Measurements from ENCODE around the gene TACR1. TPM values are rescaled to one million over a fixed set of nuclear protein-coding genes. Genes with fewer than 3 reads are reported as not detected.

TACR1 gene
- total and polyA plus RNA-seq, 2 of the 8 experiments (the other 6 are each of a cell fraction or from before 2014, with no cell fraction given): 0.09 to 0.37 TPM

GRCh38 chr2:75076088-75076487, 123.2 kb downstream of the TACR1 start:
- Histone ChIP-seq H3K4me1 (replicated peaks in 1 of 4; ENCODE audit: control insufficient read depth in 3 of 4, insufficient read depth in 4 of 4, low read length in 3 of 4) (peaks cover 0 to 3% (median under 1%) of the 10 kb centered on the region in 4 experiments; a peak in 1 of 7 replicates), H3K79me2 (ENCODE audit: control insufficient read depth in 1 of 2, insufficient read depth in 2 of 2, low read length in 2 of 2) (no peaks in the 10 kb centered on the region), H2BK12ac (ENCODE audit: low read depth, low read length) (no peak overlapping the region), H2BK15ac (ENCODE audit: low read length) (no peak overlapping the region), H3K79me1 (ENCODE audit: low read depth, low read length) (no peaks in the 10 kb centered on the region), H2BK120ac (replicated peaks; ENCODE audit: low read depth, low read length) (no peak overlapping the region), H4K91ac (replicated peaks; ENCODE audit: insufficient read length, low read length) (no peak overlapping the region), H3K27me3 (replicated peaks in 1 of 4; ENCODE audit: control insufficient read depth in 3 of 4, extremely low read depth in 1 of 4, insufficient read depth in 3 of 4, low read length in 3 of 4) (no peaks in the 10 kb centered on the region; a peak in 1 of 7 replicates), H2BK5ac (ENCODE audit: low read depth, low read length) (no peak overlapping the region), H2AK5ac (ENCODE audit: low read depth, low read length) (no peak overlapping the region), H3K9me3 (ENCODE audit: insufficient read depth in 2 of 2, low read depth in 1 of 2, low read length in 1 of 2) (no peaks in the 10 kb centered on the region), H2BK20ac (ENCODE audit: low read length) (no peak overlapping the region), H3K14ac (ENCODE audit: insufficient read length) (no peak overlapping the region), H3K9ac (replicated peaks in 1 of 4; ENCODE audit: extremely low read depth in 1 of 4, low read depth in 3 of 4, low read length in 3 of 4) (no peak overlapping the region), H3K4me2 (ENCODE audit: insufficient read depth in 1 of 2, low read depth in 2 of 2, low read length in 2 of 2) (no peak overlapping the region), H3K23ac (ENCODE audit: insufficient read length) (no peak overlapping the region), H4K5ac (ENCODE audit: insufficient read length, low read depth, low read length) (no peak overlapping the region), H2AFZ (ENCODE audit: low read length) (no peak overlapping the region), H4K8ac (ENCODE audit: extremely low read depth, insufficient read depth, low read length) (no peak overlapping the region), H3K56ac (replicated peaks; ENCODE audit: insufficient read length, low read depth, low read length) (no peak overlapping the region), H3K18ac (ENCODE audit: extremely low read depth, low read length) (no peak overlapping the region), H3K4me3 (ENCODE audit: extremely low read depth in 1 of 4, insufficient read depth in 2 of 4, low read depth in 3 of 4, low read length in 4 of 4) (no peak overlapping the region), H3K36me3 (ENCODE audit: control insufficient read depth in 2 of 4, insufficient read depth in 4 of 4, low read length in 3 of 4) (no peaks in the 10 kb centered on the region), H3K27ac (ENCODE audit: low read depth, low read length) (no peak overlapping the region), H3K4ac (replicated peaks; ENCODE audit: insufficient read length, low read depth, low read length) (no peak overlapping the region), H3K23me2 (ENCODE audit: low read depth, low read length) (no peaks in the 10 kb centered on the region), H4K20me1 (replicated peaks in 1 of 2; ENCODE audit: control insufficient read depth in 1 of 2, insufficient read depth in 2 of 2, low read length in 2 of 2) (no peaks in the 10 kb centered on the region)
- WGBS, 2 experiments (ENCODE audit: extremely low coverage in 1 of 2, insufficient coverage in 1 of 2, insufficient read length in 1 of 2, insufficient replicate concordance in 2 of 2, low coverage in 1 of 2, low lambda C conversion rate in 2 of 2, missing lambda C conversion rate in 1 of 2): 86% methylated on average over 2 of the region's 2 CpGs; no CpG with 5 or more reads in 1 of the 2 experiments
- CTCF ChIA-PET (ENCODE audit: partially characterized antibody): interaction anchor here (1.5 to 4.6 kb wide), 3 partner anchors 10 to 24 kb away, joined by 4 to 44 read pairs (median 5); no protein-coding TSS in a partner anchor
- FAIRE-seq: no peak
- DNase-seq (ENCODE audit: low read depth in 1 of 2, low spot score in 2 of 2): no peak
- POLR2A ChIA-PET (ENCODE audit: partially characterized antibody): no interaction called here
- no peak for TF ChIP-seq POU5F1 (IDR thresholded peaks at IDR 0.05; ENCODE audit: low read depth, low read length)
- TF ChIP-seq JUND (IDR thresholded peaks at IDR 0.05; ENCODE audit: low read length): no peak
- TF ChIP-seq E2F6 (IDR thresholded peaks at IDR 0.05): no peak
- no peak for TF ChIP-seq SP2 (IDR thresholded peaks at IDR 0.05; ENCODE audit: low read length)
- no peak for TF ChIP-seq RXRA (IDR thresholded peaks at IDR 0.05; ENCODE audit: insufficient read depth, low read depth, low read length)
- no peak for TF ChIP-seq RBBP5 (IDR thresholded peaks at IDR 0.05; ENCODE audit: borderline replicate concordance, low read depth, low read length)
- TF ChIP-seq EP300 (IDR thresholded peaks at IDR 0.05; ENCODE audit: borderline replicate concordance in 1 of 2, low read depth in 2 of 2, low read length in 2 of 2): no peak
- TF ChIP-seq GABPA (IDR thresholded peaks at IDR 0.05; ENCODE audit: borderline replicate concordance, insufficient read depth, low read length): no peak
- TF ChIP-seq SIN3A (conservative IDR thresholded peaks at IDR 0.05 in 1 of 2, IDR thresholded peaks at IDR 0.05 in 1 of 2; ENCODE audit: low read depth in 1 of 2, low read length in 2 of 2): no peak
- TF ChIP-seq SP4 (IDR thresholded peaks at IDR 0.05; ENCODE audit: low read length): no peak
- no peak for TF ChIP-seq EZH2 (IDR thresholded peaks at IDR 0.05; ENCODE audit: low read depth, low read length, severe bottlenecking)
- TF ChIP-seq NRF1 (IDR thresholded peaks at IDR 0.05; ENCODE audit: low read depth, low read length): no peak
- no peak for TF ChIP-seq PHF8 (conservative IDR thresholded peaks at IDR 0.05; ENCODE audit: low read depth, low read length)
- TF ChIP-seq BACH1 (IDR thresholded peaks at IDR 0.05; ENCODE audit: low read length): no peak

Measured in H1 (cell line).